ENCODE results near the gene TNFRSF25. TPM values are rescaled to one million over a fixed set of nuclear protein-coding genes. Genes with fewer than 3 reads are reported as not detected.

TNFRSF25 gene
- total RNA-seq, 2 donors from 2014 or later: 9.5 to 48.2 TPM

- H3K4me3 ChIP-seq: peak overlapping the region; percentile 84
- ATAC-seq (ENCODE audit: insufficient number of reproducible peaks, low FRiP score, low read depth): no peak
- TF ChIP-seq, protein P1, sequence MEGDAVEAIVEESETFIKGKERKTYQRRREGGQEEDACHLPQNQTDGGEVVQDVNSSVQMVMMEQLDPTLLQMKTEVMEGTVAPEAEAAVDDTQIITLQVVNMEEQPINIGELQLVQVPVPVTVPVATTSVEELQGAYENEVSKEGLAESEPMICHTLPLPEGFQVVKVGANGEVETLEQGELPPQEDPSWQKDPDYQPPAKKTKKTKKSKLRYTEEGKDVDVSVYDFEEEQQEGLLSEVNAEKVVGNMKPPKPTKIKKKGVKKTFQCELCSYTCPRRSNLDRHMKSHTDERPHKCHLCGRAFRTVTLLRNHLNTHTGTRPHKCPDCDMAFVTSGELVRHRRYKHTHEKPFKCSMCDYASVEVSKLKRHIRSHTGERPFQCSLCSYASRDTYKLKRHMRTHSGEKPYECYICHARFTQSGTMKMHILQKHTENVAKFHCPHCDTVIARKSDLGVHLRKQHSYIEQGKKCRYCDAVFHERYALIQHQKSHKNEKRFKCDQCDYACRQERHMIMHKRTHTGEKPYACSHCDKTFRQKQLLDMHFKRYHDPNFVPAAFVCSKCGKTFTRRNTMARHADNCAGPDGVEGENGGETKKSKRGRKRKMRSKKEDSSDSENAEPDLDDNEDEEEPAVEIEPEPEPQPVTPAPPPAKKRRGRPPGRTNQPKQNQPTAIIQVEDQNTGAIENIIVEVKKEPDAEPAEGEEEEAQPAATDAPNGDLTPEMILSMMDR (IDR thresholded peaks at IDR 0.05): peak; percentile 37
- DNase-seq (ENCODE audit: low spot score): no peak
- no peaks in the 10 kb centered on the region for H3K9me3 ChIP-seq
- no peaks in the 10 kb centered on the region for H3K36me3 ChIP-seq
- H3K4me1 ChIP-seq (ENCODE audit: control insufficient read depth in 1 of 2, low read depth in 2 of 2): peaks cover 12 to 34% of the 10 kb centered on the region in 2 donors
- H3K27me3 ChIP-seq (replicated peaks; ENCODE audit: insufficient read depth): no peaks in the 10 kb centered on the region
- peak overlapping the region in 1 of 2 donors; percentile 6 for H3K27ac ChIP-seq
Measured at GRCh38 chr1:6490181-6491080, 24.5 kb upstream of the TNFRSF25 start.

DNA sequence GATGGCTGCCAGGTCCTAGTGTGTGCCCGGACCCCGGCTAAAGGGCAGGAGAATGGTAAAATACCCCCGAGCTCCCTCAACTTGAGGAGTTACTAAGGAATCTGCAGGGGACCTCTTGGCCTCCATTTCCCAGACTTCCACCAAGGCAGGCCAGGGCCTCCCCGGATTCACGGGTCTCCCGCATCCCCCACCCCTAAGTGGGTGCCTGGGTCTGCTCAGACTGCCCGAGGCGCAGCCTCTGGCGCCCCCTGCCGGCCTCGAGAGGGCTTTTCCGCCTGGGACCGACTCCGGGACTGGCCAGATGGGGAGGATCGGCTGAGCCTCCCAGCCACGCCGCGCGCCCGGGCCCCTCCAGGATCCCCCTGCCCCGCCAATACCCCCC is 23.8 kb upstream of the TNFRSF25 start:
- TF ChIP-seq, protein P1 (IDR thresholded peaks at IDR 0.05): peak; percentile 91
- peak overlapping the region; percentile 84 for H3K4me3 ChIP-seq
- H3K27ac ChIP-seq: no peak overlapping the region
- H3K27me3 ChIP-seq (replicated peaks; ENCODE audit: insufficient read depth): no peaks in the 10 kb centered on the region
- no peak for DNase-seq (ENCODE audit: low spot score)
- peaks cover 12 to 32% of the 10 kb centered on the region in 2 donors for H3K4me1 ChIP-seq (ENCODE audit: control insufficient read depth in 1 of 2, low read depth in 2 of 2)
- H3K9me3 ChIP-seq: no peaks in the 10 kb centered on the region
- ATAC-seq (ENCODE audit: insufficient number of reproducible peaks, low FRiP score, low read depth): no peak
- no peaks in the 10 kb centered on the region for H3K36me3 ChIP-seq

DNA sequence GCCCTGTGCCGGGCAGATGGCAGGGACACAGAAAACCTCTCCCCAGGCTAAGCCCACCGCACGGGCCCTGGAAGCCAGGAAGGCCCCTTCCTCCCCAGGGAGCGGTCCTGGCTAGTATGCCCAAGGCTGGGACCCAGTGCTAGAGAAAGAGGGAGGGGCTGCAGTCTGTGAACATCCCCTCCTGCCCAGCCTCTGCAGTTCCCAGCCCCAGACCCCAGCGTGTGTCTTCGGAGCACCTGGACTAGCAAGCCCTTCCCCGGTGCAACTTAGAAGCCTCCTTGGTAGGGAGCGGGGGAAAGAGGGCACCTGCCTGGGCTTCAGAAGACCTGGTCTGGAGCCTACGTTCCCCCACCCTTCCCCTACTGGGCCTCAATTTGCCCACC is 23.4 kb upstream of the TNFRSF25 start:
- ATAC-seq (ENCODE audit: insufficient number of reproducible peaks, low FRiP score, low read depth): no peak
- Histone ChIP-seq H3K27ac (no peak overlapping the region), H3K36me3 (no peaks in the 10 kb centered on the region), H3K4me3 (no peak overlapping the region), H3K27me3 (replicated peaks; ENCODE audit: insufficient read depth) (no peaks in the 10 kb centered on the region), H3K9me3 (no peaks in the 10 kb centered on the region), H3K4me1 (ENCODE audit: control insufficient read depth in 1 of 2, low read depth in 2 of 2) (peaks cover 12 to 32% of the 10 kb centered on the region in 2 donors)
- DNase-seq (ENCODE audit: low spot score): no peak
- TF ChIP-seq, protein P1 (IDR thresholded peaks at IDR 0.05): no peak

GRCh38 chr1:6488602-6489382 is 22.8 kb upstream of the TNFRSF25 start:
- no peak for DNase-seq (ENCODE audit: low spot score)
- Histone ChIP-seq H3K4me1 (ENCODE audit: control insufficient read depth in 1 of 2, low read depth in 2 of 2) (peaks cover 12 to 32% of the 10 kb centered on the region in 2 donors), H3K9me3 (no peaks in the 10 kb centered on the region), H3K27ac (no peak overlapping the region), H3K27me3 (replicated peaks; ENCODE audit: insufficient read depth) (no peaks in the 10 kb centered on the region), H3K4me3 (no peak overlapping the region), H3K36me3 (no peaks in the 10 kb centered on the region)
- TF ChIP-seq, protein P1 (IDR thresholded peaks at IDR 0.05): no peak
- ATAC-seq (ENCODE audit: insufficient number of reproducible peaks, low FRiP score, low read depth): no peak
